ENCODE data around the gene ANO4.

Gene ANO4

GRCh38 chr12:100935929-100936328 lies 141.4 kb downstream of the ANO4 start:
- Mint-ChIP-seq H3K36me3 (no peaks in the 10 kb centered on the region), H3K4me3 (no peak overlapping the region), H3K27ac (no peak overlapping the region), H3K9me3 (peaks cover 6% of the 10 kb centered on the region), H3K4me1 (no peaks in the 10 kb centered on the region)
- ATAC-seq (no peak), DNase-seq (ENCODE audit: low spot score in 2 of 2) (no peak)

GRCh38 chr12:100936661-100937060 lies 142.1 kb downstream of the ANO4 start:
- ATAC-seq, result no peak
- DNase-seq (ENCODE audit: low spot score in 2 of 2), result no peak
- Mint-ChIP-seq H3K36me3 (no peaks in the 10 kb centered on the region), H3K9me3 (peaks cover 6% of the 10 kb centered on the region), H3K4me3 (no peak overlapping the region), H3K4me1 (no peaks in the 10 kb centered on the region), H3K27ac (no peak overlapping the region)

GRCh38 chr12:100940503-100940902 lies 145.9 kb downstream of the ANO4 start:
- Mint-ChIP-seq H3K36me3 (no peaks in the 10 kb centered on the region), H3K4me1 (no peaks in the 10 kb centered on the region)

GRCh38 chr12:100942984-100943749 lies 148.6 kb downstream of the ANO4 start:
- Mint-ChIP-seq H3K27ac (no peak overlapping the region), H3K4me1 (no peaks in the 10 kb centered on the region), H3K4me3 (no peak overlapping the region), H3K9me3 (peaks cover 10% of the 10 kb centered on the region), H3K36me3 (no peaks in the 10 kb centered on the region)
- ATAC-seq, result no peak
- DNase-seq (ENCODE audit: low spot score in 2 of 2), result no peak

More at GRCh38 chr12:100940503-100940902, 145.9 kb downstream of the ANO4 start:
- DNase-seq (ENCODE audit: low spot score in 2 of 2) (no peak), ATAC-seq (no peak)
- Mint-ChIP-seq H3K27ac (no peak overlapping the region), H3K4me3 (no peak overlapping the region), H3K9me3 (peaks cover 6% of the 10 kb centered on the region)

GRCh38 chr12:100951756-100952155 lies 157.2 kb downstream of the ANO4 start:
- no peak for DNase-seq (ENCODE audit: low spot score in 2 of 2)
- no peaks in the 10 kb centered on the region for H3K4me1 Mint-ChIP-seq
- no peak overlapping the region for H3K4me3 Mint-ChIP-seq
- no peak for ATAC-seq
- no peak overlapping the region for H3K27ac Mint-ChIP-seq
- peaks cover 3% of the 10 kb centered on the region for H3K9me3 Mint-ChIP-seq
- H3K36me3 Mint-ChIP-seq, result no peaks in the 10 kb centered on the region

- H3K9me3 Mint-ChIP-seq, result peaks cover 6% of the 10 kb centered on the region
- no peak for DNase-seq (ENCODE audit: low spot score in 2 of 2)
- H3K4me1 Mint-ChIP-seq, result no peaks in the 10 kb centered on the region
- ATAC-seq, result no peak
- no peak overlapping the region for H3K27ac Mint-ChIP-seq
- H3K36me3 Mint-ChIP-seq, result no peaks in the 10 kb centered on the region
- H3K4me3 Mint-ChIP-seq, result no peak overlapping the region
Observed at GRCh38 chr12:100953217-100953616, 158.6 kb downstream of the ANO4 start.

- H3K4me1 Mint-ChIP-seq, result no peaks in the 10 kb centered on the region
- H3K27ac Mint-ChIP-seq, result no peak overlapping the region
- no peak overlapping the region for H3K4me3 Mint-ChIP-seq
- ATAC-seq, result no peak
- H3K9me3 Mint-ChIP-seq, result peaks cover 7% of the 10 kb centered on the region
- DNase-seq (ENCODE audit: low spot score in 2 of 2), result no peak
- H3K36me3 Mint-ChIP-seq, result no peaks in the 10 kb centered on the region
Observed at GRCh38 chr12:100953677-100954076, 159.1 kb downstream of the ANO4 start.

GRCh38 chr12:100954118-100954517 lies 159.5 kb downstream of the ANO4 start:
- Mint-ChIP-seq H3K36me3 (no peaks in the 10 kb centered on the region), H3K4me3 (no peak overlapping the region), H3K9me3 (peaks cover 7% of the 10 kb centered on the region), H3K27ac (no peak overlapping the region), H3K4me1 (no peaks in the 10 kb centered on the region)
- no peak for ATAC-seq
- no peak for DNase-seq (ENCODE audit: low spot score in 2 of 2)

- Mint-ChIP-seq H3K4me3 (no peak overlapping the region), H3K9me3 (peaks cover 13% of the 10 kb centered on the region), H3K36me3 (no peaks in the 10 kb centered on the region), H3K4me1 (no peaks in the 10 kb centered on the region), H3K27ac (no peak overlapping the region)
- ATAC-seq (no peak), DNase-seq (ENCODE audit: low spot score in 2 of 2) (no peak)
Observed at GRCh38 chr12:100955139-100955538, 160.6 kb downstream of the ANO4 start.

- Mint-ChIP-seq H3K27ac (no peak overlapping the region), H3K4me3 (no peak overlapping the region), H3K4me1 (no peaks in the 10 kb centered on the region), H3K9me3 (peaks cover 13% of the 10 kb centered on the region), H3K36me3 (no peaks in the 10 kb centered on the region)
- DNase-seq (ENCODE audit: low spot score in 2 of 2) (no peak), ATAC-seq (no peak)
Observed at GRCh38 chr12:100956311-100956852, 161.8 kb downstream of the ANO4 start.

- Mint-ChIP-seq H3K9me3 (peaks cover 11% of the 10 kb centered on the region), H3K36me3 (no peaks in the 10 kb centered on the region), H3K4me3 (no peak overlapping the region), H3K27ac (no peak overlapping the region), H3K4me1 (no peaks in the 10 kb centered on the region)
- ATAC-seq (no peak), DNase-seq (ENCODE audit: low spot score in 2 of 2) (no peak)
Observed at GRCh38 chr12:100959481-100959880, 164.9 kb downstream of the ANO4 start.

GRCh38 chr12:100962086-100962712 lies 167.6 kb downstream of the ANO4 start:
- Mint-ChIP-seq H3K36me3 (no peaks in the 10 kb centered on the region), H3K4me1 (no peaks in the 10 kb centered on the region), H3K27ac (no peak overlapping the region), H3K4me3 (no peak overlapping the region), H3K9me3 (peaks cover 17% of the 10 kb centered on the region)
- no peak for DNase-seq (ENCODE audit: low spot score in 2 of 2)
- ATAC-seq, result no peak

GRCh38 chr12:100963381-100963780 lies 168.8 kb downstream of the ANO4 start:
- Mint-ChIP-seq H3K4me3 (no peak overlapping the region), H3K4me1 (no peaks in the 10 kb centered on the region), H3K9me3 (peaks cover 13% of the 10 kb centered on the region), H3K36me3 (no peaks in the 10 kb centered on the region), H3K27ac (no peak overlapping the region)
- DNase-seq (ENCODE audit: low spot score in 2 of 2), result no peak
- ATAC-seq, result no peak

GRCh38 chr12:100964028-100964427 lies 169.5 kb downstream of the ANO4 start:
- H3K36me3 Mint-ChIP-seq, result no peaks in the 10 kb centered on the region
- ATAC-seq, result no peak

GRCh38 chr12:100967189-100967588 lies 172.6 kb downstream of the ANO4 start:
- no peaks in the 10 kb centered on the region for H3K4me1 Mint-ChIP-seq
- ATAC-seq (no peak), DNase-seq (ENCODE audit: low spot score in 2 of 2) (no peak)
- no peak overlapping the region for H3K4me3 Mint-ChIP-seq
- H3K9me3 Mint-ChIP-seq, result peaks cover 6% of the 10 kb centered on the region
- H3K27ac Mint-ChIP-seq, result no peak overlapping the region
- H3K36me3 Mint-ChIP-seq, result no peaks in the 10 kb centered on the region

More at GRCh38 chr12:100964028-100964427, 169.5 kb downstream of the ANO4 start:
- Mint-ChIP-seq H3K27ac (no peak overlapping the region), H3K9me3 (peaks cover 13% of the 10 kb centered on the region), H3K4me3 (no peak overlapping the region), H3K4me1 (no peaks in the 10 kb centered on the region)
- DNase-seq (ENCODE audit: low spot score in 2 of 2), result no peak

- Mint-ChIP-seq H3K4me1 (no peaks in the 10 kb centered on the region), H3K9me3 (no peaks in the 10 kb centered on the region), H3K36me3 (no peaks in the 10 kb centered on the region), H3K27ac (no peak overlapping the region), H3K4me3 (no peak overlapping the region)
- ATAC-seq (no peak), DNase-seq (ENCODE audit: low spot score in 2 of 2) (no peak)
Observed at GRCh38 chr12:100970894-100971293, 176.3 kb downstream of the ANO4 start.
